Measurements from ENCODE around the gene ACAP3.

Gene ACAP3

GRCh38 chr1:1314678-1315335 lies 7.1 kb upstream of the ACAP3 start:
- no peak for DNase-seq (ENCODE audit: extremely low read depth, low read depth)
- no peak overlapping the region for H3K4me3 ChIP-seq (replicated peaks; ENCODE audit: low read depth, low read length)
- TF ChIP-seq, protein P1, sequence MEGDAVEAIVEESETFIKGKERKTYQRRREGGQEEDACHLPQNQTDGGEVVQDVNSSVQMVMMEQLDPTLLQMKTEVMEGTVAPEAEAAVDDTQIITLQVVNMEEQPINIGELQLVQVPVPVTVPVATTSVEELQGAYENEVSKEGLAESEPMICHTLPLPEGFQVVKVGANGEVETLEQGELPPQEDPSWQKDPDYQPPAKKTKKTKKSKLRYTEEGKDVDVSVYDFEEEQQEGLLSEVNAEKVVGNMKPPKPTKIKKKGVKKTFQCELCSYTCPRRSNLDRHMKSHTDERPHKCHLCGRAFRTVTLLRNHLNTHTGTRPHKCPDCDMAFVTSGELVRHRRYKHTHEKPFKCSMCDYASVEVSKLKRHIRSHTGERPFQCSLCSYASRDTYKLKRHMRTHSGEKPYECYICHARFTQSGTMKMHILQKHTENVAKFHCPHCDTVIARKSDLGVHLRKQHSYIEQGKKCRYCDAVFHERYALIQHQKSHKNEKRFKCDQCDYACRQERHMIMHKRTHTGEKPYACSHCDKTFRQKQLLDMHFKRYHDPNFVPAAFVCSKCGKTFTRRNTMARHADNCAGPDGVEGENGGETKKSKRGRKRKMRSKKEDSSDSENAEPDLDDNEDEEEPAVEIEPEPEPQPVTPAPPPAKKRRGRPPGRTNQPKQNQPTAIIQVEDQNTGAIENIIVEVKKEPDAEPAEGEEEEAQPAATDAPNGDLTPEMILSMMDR (IDR thresholded peaks at IDR 0.05; ENCODE audit: low read depth, low read length, missing control alignments) = no peak

GRCh38 chr1:1314237-1314586 lies 6.5 kb upstream of the ACAP3 start:
- H3K4me3 ChIP-seq (replicated peaks; ENCODE audit: low read depth, low read length) = no peak overlapping the region
- no peak for DNase-seq (ENCODE audit: extremely low read depth, low read depth)
- TF ChIP-seq, protein P1 (IDR thresholded peaks at IDR 0.05; ENCODE audit: low read depth, low read length, missing control alignments) = no peak

GRCh38 chr1:1313500-1314236 lies 5.9 kb upstream of the ACAP3 start:
- DNase-seq (ENCODE audit: extremely low read depth, low read depth) = no peak
- TF ChIP-seq, protein P1 (IDR thresholded peaks at IDR 0.05; ENCODE audit: low read depth, low read length, missing control alignments) = no peak

DNA sequence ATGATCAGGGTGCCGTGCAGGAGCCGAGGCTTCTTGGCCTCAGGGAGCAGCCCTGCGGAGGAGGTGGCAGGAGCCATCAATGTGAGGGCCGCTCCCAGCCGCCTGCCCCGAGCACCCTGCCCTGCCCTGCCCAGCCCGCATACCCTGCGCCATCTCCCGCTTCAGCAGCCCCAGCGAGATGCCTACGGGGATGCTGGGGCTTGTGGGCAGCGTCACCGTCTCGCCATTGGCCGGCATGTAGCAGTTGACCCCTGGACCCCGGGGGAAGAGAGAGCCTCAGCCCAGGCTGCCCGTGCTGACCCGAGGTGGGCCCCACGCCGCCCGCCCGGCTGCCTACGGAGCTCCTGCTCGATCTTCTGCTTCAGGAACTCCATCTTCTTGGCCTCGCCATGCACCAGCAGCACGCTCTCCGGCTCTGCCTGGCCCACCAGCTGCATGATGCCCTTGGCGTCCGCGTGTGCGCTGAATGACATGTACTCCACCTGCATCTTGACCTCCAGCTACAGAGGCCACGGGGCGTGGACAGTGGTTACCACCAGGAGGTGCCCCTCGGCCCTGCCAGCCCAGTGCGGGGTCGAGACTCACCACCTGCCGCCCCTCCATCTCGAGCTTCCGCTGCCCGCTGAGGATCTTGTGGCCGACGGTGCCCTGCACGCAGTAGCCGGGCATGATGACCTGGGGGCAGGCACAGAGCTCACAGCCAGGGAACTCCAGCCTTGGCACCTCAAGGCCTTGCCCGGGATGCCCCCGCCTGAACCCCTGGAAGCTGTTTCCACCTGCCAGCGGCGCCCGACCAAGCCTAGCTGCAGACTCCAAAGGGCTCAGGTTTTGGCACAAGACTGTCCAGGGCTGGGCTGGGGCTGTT lies 5.0 kb upstream of the ACAP3 start:
- DNase-seq (ENCODE audit: extremely low read depth, low read depth) = no peak
- TF ChIP-seq, protein P1 (IDR thresholded peaks at IDR 0.05; ENCODE audit: low read depth, low read length, missing control alignments) = no peak
- no peak overlapping the region for H3K4me3 ChIP-seq (replicated peaks; ENCODE audit: low read depth, low read length)

More at GRCh38 chr1:1313500-1314236, 5.9 kb upstream of the ACAP3 start:
- H3K4me3 ChIP-seq (replicated peaks; ENCODE audit: low read depth, low read length) = no peak overlapping the region

GRCh38 chr1:1311107-1312104 lies 3.7 kb upstream of the ACAP3 start:
- no peak for DNase-seq (ENCODE audit: extremely low read depth, low read depth)

More at GRCh38 chr1:1311107-1312104, 3.7 kb upstream of the ACAP3 start:
- TF ChIP-seq, protein P1 (IDR thresholded peaks at IDR 0.05; ENCODE audit: low read depth, low read length, missing control alignments) = no peak
- no peak overlapping the region for H3K4me3 ChIP-seq (replicated peaks; ENCODE audit: low read depth, low read length)
